ENCODE results near the gene LRRC8D. TPM values are rescaled to one million over a fixed set of nuclear protein-coding genes. Genes with fewer than 3 reads are reported as not detected.
"Not testable (repeated sequence)": the region's sequence is repeated elsewhere in the genome, so short reads cannot be mapped to it uniquely, and the experiment has no call there.

The LRRC8D gene
- polyA plus RNA-seq, 4 donors: 13.0 to 36.7 (median 20.2) TPM

- peaks cover 0 to 1% (median 0%) of the 10 kb centered on the region in 3 donors for H3K4me1 ChIP-seq (ENCODE audit: control insufficient read depth in 3 of 3, insufficient read depth in 2 of 3, low read depth in 1 of 3, low read length in 2 of 3)
- no peaks in the 10 kb centered on the region for H3K27me3 ChIP-seq (ENCODE audit: control insufficient read depth in 3 of 3, insufficient read depth in 3 of 3, low read length in 3 of 3)
- FAIRE-seq (no peak), DNase-seq (peak in 1 of 2 donors; percentile 12)
- no peak overlapping the region for H3K27ac ChIP-seq (ENCODE audit: low read depth in 1 of 3, low read length in 2 of 3)
- 85 to 93% (median 90%) methylated on average over 2 of the region's 2 CpGs for WGBS, 3 donors
- H3K9me3 ChIP-seq (ENCODE audit: control insufficient read depth in 2 of 2, insufficient read depth in 1 of 2, low read depth in 1 of 2, low read length in 1 of 2): no peaks in the 10 kb centered on the region
- H3K36me3 ChIP-seq (ENCODE audit: control insufficient read depth in 3 of 3, insufficient read depth in 2 of 3, low read depth in 1 of 3, low read length in 3 of 3): peaks cover 0 to 6% (median 0%) of the 10 kb centered on the region in 3 donors
- no peak overlapping the region for H3K4me3 ChIP-seq (ENCODE audit: low read depth in 1 of 3, low read length in 3 of 3)
Observed at GRCh38 chr1:89918127-89918793, 97.4 kb downstream of the LRRC8D start.

DNA sequence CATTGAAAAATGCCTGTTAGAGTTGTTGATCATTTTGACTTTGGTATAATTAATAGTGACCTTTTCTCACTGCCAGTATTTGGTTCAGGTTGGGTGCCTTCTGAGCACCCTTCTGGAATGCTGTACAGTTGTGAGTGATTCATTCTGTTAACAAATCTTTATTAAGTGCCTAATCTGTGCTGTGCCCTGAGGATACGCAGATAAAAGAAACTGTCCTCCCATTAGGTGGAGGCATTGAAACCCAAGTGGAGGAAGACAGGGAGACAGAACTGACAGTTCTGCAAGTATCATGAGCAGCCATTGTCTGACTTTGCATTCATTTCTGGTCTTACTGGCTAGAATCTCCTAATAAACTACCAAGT is 97.9 kb downstream of the LRRC8D start:
- no peak overlapping the region for H3K27ac ChIP-seq (ENCODE audit: low read depth in 1 of 3, low read length in 2 of 3)
- H3K9me3 ChIP-seq (ENCODE audit: control insufficient read depth in 2 of 2, insufficient read depth in 1 of 2, low read depth in 1 of 2, low read length in 1 of 2): peaks cover 0 to 3% of the 10 kb centered on the region in 2 donors
- WGBS, 3 donors: 57 to 81% (median 62%) methylated on average over 1 of the region's 1 CpG
- peak in 1 of 2 donors; percentile 17 for DNase-seq
- peaks cover 0 to 6% (median 0%) of the 10 kb centered on the region in 3 donors for H3K36me3 ChIP-seq (ENCODE audit: control insufficient read depth in 3 of 3, insufficient read depth in 2 of 3, low read depth in 1 of 3, low read length in 3 of 3)
- H3K27me3 ChIP-seq (ENCODE audit: control insufficient read depth in 3 of 3, insufficient read depth in 3 of 3, low read length in 3 of 3): no peaks in the 10 kb centered on the region
- peaks cover 0 to 1% (median 0%) of the 10 kb centered on the region in 3 donors for H3K4me1 ChIP-seq (ENCODE audit: control insufficient read depth in 3 of 3, insufficient read depth in 2 of 3, low read depth in 1 of 3, low read length in 2 of 3)
- FAIRE-seq: no peak
- no peak overlapping the region for H3K4me3 ChIP-seq (ENCODE audit: low read depth in 1 of 3, low read length in 3 of 3)

DNA sequence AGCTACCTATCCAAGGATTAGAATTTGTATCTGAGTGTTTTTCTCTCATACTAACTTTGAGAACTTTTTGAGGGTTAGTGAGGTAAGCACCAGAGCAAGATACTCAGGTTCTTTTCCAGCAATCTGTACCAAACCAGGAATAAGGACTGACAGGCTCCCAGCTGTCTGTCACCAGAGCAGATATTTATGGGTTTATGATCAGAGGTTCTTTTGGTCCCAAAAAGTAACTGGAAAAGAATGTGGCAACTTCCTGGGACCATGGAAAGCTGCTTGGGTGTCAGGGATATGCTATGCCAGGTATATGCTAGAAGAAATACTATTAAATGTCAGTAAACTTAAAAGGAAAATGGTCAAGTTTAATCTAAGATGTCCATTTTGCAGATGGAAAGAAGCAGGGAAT is 98.3 kb downstream of the LRRC8D start:
- DNase-seq (no peak), FAIRE-seq (no peak)
- Histone ChIP-seq H3K9me3 (ENCODE audit: control insufficient read depth in 2 of 2, insufficient read depth in 1 of 2, low read depth in 1 of 2, low read length in 1 of 2) (peaks cover 0 to 4% of the 10 kb centered on the region in 2 donors), H3K36me3 (ENCODE audit: control insufficient read depth in 3 of 3, insufficient read depth in 2 of 3, low read depth in 1 of 3, low read length in 3 of 3) (peaks cover 0 to 4% (median 0%) of the 10 kb centered on the region in 3 donors), H3K4me3 (ENCODE audit: low read depth in 1 of 3, low read length in 3 of 3) (no peak overlapping the region), H3K27ac (ENCODE audit: low read depth in 1 of 3, low read length in 2 of 3) (no peak overlapping the region), H3K4me1 (ENCODE audit: control insufficient read depth in 3 of 3, insufficient read depth in 2 of 3, low read depth in 1 of 3, low read length in 2 of 3) (peaks cover 0 to 1% (median 0%) of the 10 kb centered on the region in 3 donors), H3K27me3 (ENCODE audit: control insufficient read depth in 3 of 3, insufficient read depth in 3 of 3, low read length in 3 of 3) (no peaks in the 10 kb centered on the region)

- FAIRE-seq (peak; percentile 23), DNase-seq (no peak)
- 98 to 99% (median 99%) methylated on average over 2 of the region's 2 CpGs for WGBS, 3 donors
- no peaks in the 10 kb centered on the region for H3K27me3 ChIP-seq (ENCODE audit: control insufficient read depth in 3 of 3, insufficient read depth in 3 of 3, low read length in 3 of 3)
- no peak overlapping the region for H3K27ac ChIP-seq (ENCODE audit: low read depth in 1 of 3, low read length in 2 of 3)
- peaks cover 0 to 4% of the 10 kb centered on the region in 2 donors for H3K9me3 ChIP-seq (ENCODE audit: control insufficient read depth in 2 of 2, insufficient read depth in 1 of 2, low read depth in 1 of 2, low read length in 1 of 2)
- H3K36me3 ChIP-seq (ENCODE audit: control insufficient read depth in 3 of 3, insufficient read depth in 2 of 3, low read depth in 1 of 3, low read length in 3 of 3): no peaks in the 10 kb centered on the region
- peaks cover 0 to 1% (median 0%) of the 10 kb centered on the region in 3 donors for H3K4me1 ChIP-seq (ENCODE audit: control insufficient read depth in 3 of 3, insufficient read depth in 2 of 3, low read depth in 1 of 3, low read length in 2 of 3)
- no peak overlapping the region for H3K4me3 ChIP-seq (ENCODE audit: low read depth in 1 of 3, low read length in 3 of 3)
Observed at GRCh38 chr1:89922911-89923310, 102.1 kb downstream of the LRRC8D start.

DNA sequence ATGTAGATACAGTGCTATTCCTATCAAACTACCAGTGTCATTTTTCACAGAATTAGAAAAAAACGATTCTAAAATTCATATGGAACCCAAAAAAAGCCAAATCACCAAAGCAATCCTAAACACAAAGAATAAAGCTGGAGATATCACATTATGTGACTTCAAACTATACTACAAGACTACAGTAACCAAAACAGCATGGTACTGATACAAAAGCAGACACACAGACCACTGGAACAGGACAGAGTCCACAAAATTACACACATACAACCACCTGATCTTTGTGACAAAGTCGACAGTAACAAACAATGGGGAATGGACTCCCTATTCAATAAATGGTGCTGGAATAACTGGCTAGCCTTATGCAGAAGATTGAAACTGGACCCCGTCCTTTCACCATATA is 102.7 kb downstream of the LRRC8D start:
- peaks cover 0 to 4% of the 10 kb centered on the region in 2 donors for H3K9me3 ChIP-seq (ENCODE audit: control insufficient read depth in 2 of 2, insufficient read depth in 1 of 2, low read depth in 1 of 2, low read length in 1 of 2)
- no peak overlapping the region for H3K4me3 ChIP-seq (ENCODE audit: low read depth in 1 of 3, low read length in 3 of 3)
- DNase-seq: no peak
- FAIRE-seq: no peak
- H3K27ac ChIP-seq (ENCODE audit: low read depth in 1 of 3, low read length in 2 of 3): no peak overlapping the region
- no peaks in the 10 kb centered on the region for H3K4me1 ChIP-seq (ENCODE audit: control insufficient read depth in 3 of 3, insufficient read depth in 2 of 3, low read depth in 1 of 3, low read length in 2 of 3)
- H3K27me3 ChIP-seq (ENCODE audit: control insufficient read depth in 3 of 3, insufficient read depth in 3 of 3, low read length in 3 of 3): no peaks in the 10 kb centered on the region
- no peaks in the 10 kb centered on the region for H3K36me3 ChIP-seq (ENCODE audit: control insufficient read depth in 3 of 3, insufficient read depth in 2 of 3, low read depth in 1 of 3, low read length in 3 of 3)
- WGBS, 3 donors: 96 to 100% (median 97%) methylated on average over 3 of the region's 3 CpGs

DNA sequence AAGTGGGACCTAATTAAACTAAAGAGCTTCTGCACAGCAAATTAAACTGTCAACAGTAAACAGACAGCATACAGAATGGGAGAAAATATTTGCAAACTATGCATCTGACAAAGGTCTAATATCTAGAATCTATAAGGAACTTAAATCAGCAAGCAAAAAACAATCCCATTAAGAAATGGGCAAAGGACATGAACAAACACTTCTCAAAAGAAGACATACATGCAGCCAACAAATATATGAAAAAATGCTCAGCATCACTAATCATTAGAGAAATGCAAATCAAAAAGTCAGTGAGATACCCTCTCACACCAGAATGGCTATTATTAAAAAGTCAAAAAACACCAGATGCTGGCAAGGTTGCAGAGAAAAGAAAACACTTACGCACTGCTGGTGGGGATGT is 103.2 kb downstream of the LRRC8D start:
- not testable (repeated sequence) for FAIRE-seq; H3K27me3 ChIP-seq (ENCODE audit: control insufficient read depth in 3 of 3, insufficient read depth in 3 of 3, low read length in 3 of 3); H3K4me3 ChIP-seq (ENCODE audit: low read depth in 1 of 3, low read length in 3 of 3); H3K9me3 ChIP-seq (ENCODE audit: control insufficient read depth in 2 of 2, insufficient read depth in 1 of 2, low read depth in 1 of 2, low read length in 1 of 2); H3K27ac ChIP-seq (ENCODE audit: low read depth in 1 of 3, low read length in 2 of 3); DNase-seq; H3K4me1 ChIP-seq (ENCODE audit: control insufficient read depth in 3 of 3, insufficient read depth in 2 of 3, low read depth in 1 of 3, low read length in 2 of 3); H3K36me3 ChIP-seq (ENCODE audit: control insufficient read depth in 3 of 3, insufficient read depth in 2 of 3, low read depth in 1 of 3, low read length in 3 of 3)
- WGBS, 3 donors: 90 to 100% (median 96%) methylated on average over 1 of the region's 1 CpG

DNA sequence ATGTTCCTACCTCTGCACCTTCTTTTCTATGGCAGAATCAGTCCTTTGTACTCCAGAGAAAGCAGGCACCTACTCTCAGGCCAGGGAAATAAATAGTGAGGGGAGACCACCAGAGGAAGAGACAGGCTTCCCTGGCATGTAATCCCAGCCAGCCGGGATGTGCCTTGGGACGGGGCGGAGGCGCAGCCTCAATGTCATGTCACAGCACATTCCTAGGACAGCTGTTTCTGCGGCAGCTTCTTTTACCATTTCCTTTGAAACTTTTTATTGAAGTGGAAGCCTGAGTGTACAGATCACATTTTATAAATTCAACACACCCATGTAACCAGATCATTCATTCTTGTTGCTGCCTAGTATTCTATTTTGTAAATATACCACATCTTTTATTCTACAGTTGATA is 106.2 kb downstream of the LRRC8D start:
- Histone ChIP-seq H3K4me3 (ENCODE audit: low read depth in 1 of 3, low read length in 3 of 3) (no peak overlapping the region), H3K27ac (ENCODE audit: low read depth in 1 of 3, low read length in 2 of 3) (no peak overlapping the region), H3K36me3 (ENCODE audit: control insufficient read depth in 3 of 3, insufficient read depth in 2 of 3, low read depth in 1 of 3, low read length in 3 of 3) (no peaks in the 10 kb centered on the region), H3K27me3 (ENCODE audit: control insufficient read depth in 3 of 3, insufficient read depth in 3 of 3, low read length in 3 of 3) (no peaks in the 10 kb centered on the region), H3K9me3 (ENCODE audit: control insufficient read depth in 2 of 2, insufficient read depth in 1 of 2, low read depth in 1 of 2, low read length in 1 of 2) (peaks cover 0 to 4% of the 10 kb centered on the region in 2 donors), H3K4me1 (ENCODE audit: control insufficient read depth in 3 of 3, insufficient read depth in 2 of 3, low read depth in 1 of 3, low read length in 2 of 3) (peaks cover 0 to 14% (median 3%) of the 10 kb centered on the region in 3 donors)
- no peak for DNase-seq
- FAIRE-seq: no peak
- 95 to 99% (median 95%) methylated on average over 5 of the region's 5 CpGs for WGBS, 3 donors

- no peak for FAIRE-seq
- WGBS, 3 donors: 91 to 97% (median 93%) methylated on average over 1 of the region's 1 CpG
- DNase-seq: no peak
- Histone ChIP-seq H3K4me1 (ENCODE audit: control insufficient read depth in 3 of 3, insufficient read depth in 2 of 3, low read depth in 1 of 3, low read length in 2 of 3) (peaks cover 0 to 14% (median 3%) of the 10 kb centered on the region in 3 donors), H3K27ac (ENCODE audit: low read depth in 1 of 3, low read length in 2 of 3) (no peak overlapping the region), H3K36me3 (ENCODE audit: control insufficient read depth in 3 of 3, insufficient read depth in 2 of 3, low read depth in 1 of 3, low read length in 3 of 3) (no peaks in the 10 kb centered on the region), H3K4me3 (ENCODE audit: low read depth in 1 of 3, low read length in 3 of 3) (no peak overlapping the region), H3K27me3 (ENCODE audit: control insufficient read depth in 3 of 3, insufficient read depth in 3 of 3, low read length in 3 of 3) (no peaks in the 10 kb centered on the region), H3K9me3 (ENCODE audit: control insufficient read depth in 2 of 2, insufficient read depth in 1 of 2, low read depth in 1 of 2, low read length in 1 of 2) (peaks cover 0 to 4% of the 10 kb centered on the region in 2 donors)
Observed at GRCh38 chr1:89927478-89927877, 106.6 kb downstream of the LRRC8D start.

DNA sequence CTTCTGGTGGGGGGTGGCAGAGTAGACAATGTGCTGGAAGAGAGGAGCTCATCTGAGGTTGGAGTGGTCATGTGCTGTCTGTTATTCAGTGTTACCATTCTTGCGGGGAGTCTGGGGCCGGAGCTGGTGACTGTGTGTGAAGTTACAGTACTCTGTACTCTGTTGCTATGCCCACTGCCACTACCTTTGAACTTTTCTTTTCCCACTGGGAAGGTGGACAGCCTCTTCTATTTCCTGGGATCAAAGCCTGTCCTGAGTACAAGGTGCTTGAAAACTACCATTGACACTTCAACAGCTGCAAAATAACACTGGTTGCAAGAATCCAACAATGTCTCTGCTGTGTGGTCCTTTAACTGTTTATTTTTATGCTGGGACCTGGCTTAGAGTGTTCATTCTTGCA is 107.7 kb downstream of the LRRC8D start:
- Histone ChIP-seq H3K4me1 (ENCODE audit: control insufficient read depth in 3 of 3, insufficient read depth in 2 of 3, low read depth in 1 of 3, low read length in 2 of 3) (peaks cover 0 to 14% (median 3%) of the 10 kb centered on the region in 3 donors), H3K4me3 (ENCODE audit: low read depth in 1 of 3, low read length in 3 of 3) (no peak overlapping the region), H3K27me3 (ENCODE audit: control insufficient read depth in 3 of 3, insufficient read depth in 3 of 3, low read length in 3 of 3) (no peaks in the 10 kb centered on the region), H3K27ac (ENCODE audit: low read depth in 1 of 3, low read length in 2 of 3) (peak overlapping the region in 1 of 3 donors; percentile 21), H3K36me3 (ENCODE audit: control insufficient read depth in 3 of 3, insufficient read depth in 2 of 3, low read depth in 1 of 3, low read length in 3 of 3) (peaks cover 0 to 4% (median 4%) of the 10 kb centered on the region in 3 donors), H3K9me3 (ENCODE audit: control insufficient read depth in 2 of 2, insufficient read depth in 1 of 2, low read depth in 1 of 2, low read length in 1 of 2) (peaks cover 0 to 3% of the 10 kb centered on the region in 2 donors)
- DNase-seq (peak in 1 of 2 donors; percentile 70), FAIRE-seq (no peak)
- WGBS, 3 donors: 96 to 97% (median 97%) methylated on average over 2 of the region's 2 CpGs
